PFSK-1 (cell line): ENCODE data around the gene ERC1.

Experiments
- FOXP2 ChIP-seq: optimal IDR thresholded peaks from 2 replicates; pipeline ENCODE3; 2011; ENCODE audit warnings: borderline replicate concordance, control low read depth, inconsistent platforms; ENCODE audit not compliant: insufficient read depth; ENCODE audit errors: extremely low read length, extremely low read depth
- POLR2AphosphoS5 ChIP-seq: IDR thresholded peaks from 2 replicates; pipeline ENCODE4 v1.6.1; 2012; ENCODE audit warnings: low read depth, mild to moderate bottlenecking, control low read depth, low read length, moderate library complexity
- REST ChIP-seq, 2 experiments: IDR thresholded peaks; 2 replicates each; pipeline versions ENCODE4 v1.6.1 to v1.8.0; 2011 to 2012; ENCODE audit warnings: low read depth in 2 of 2, low read length in 2 of 2, control low read depth in 1 of 2, inconsistent platforms in 1 of 2, mild to moderate bottlenecking in 1 of 2, moderate library complexity in 1 of 2; ENCODE audit not compliant: insufficient read depth in 1 of 2
- SIN3A ChIP-seq: IDR thresholded peaks from 2 replicates; pipeline ENCODE4 v1.6.1; 2012; ENCODE audit warnings: mild to moderate bottlenecking, low read length, moderate library complexity, borderline replicate concordance; ENCODE audit not compliant: insufficient read depth
- TAF1 ChIP-seq: IDR thresholded peaks from 2 replicates; pipeline ENCODE4 v1.6.1; 2012; ENCODE audit warnings: low read length, control low read depth, borderline replicate concordance; ENCODE audit not compliant: insufficient read depth

Gene ERC1

DNA sequence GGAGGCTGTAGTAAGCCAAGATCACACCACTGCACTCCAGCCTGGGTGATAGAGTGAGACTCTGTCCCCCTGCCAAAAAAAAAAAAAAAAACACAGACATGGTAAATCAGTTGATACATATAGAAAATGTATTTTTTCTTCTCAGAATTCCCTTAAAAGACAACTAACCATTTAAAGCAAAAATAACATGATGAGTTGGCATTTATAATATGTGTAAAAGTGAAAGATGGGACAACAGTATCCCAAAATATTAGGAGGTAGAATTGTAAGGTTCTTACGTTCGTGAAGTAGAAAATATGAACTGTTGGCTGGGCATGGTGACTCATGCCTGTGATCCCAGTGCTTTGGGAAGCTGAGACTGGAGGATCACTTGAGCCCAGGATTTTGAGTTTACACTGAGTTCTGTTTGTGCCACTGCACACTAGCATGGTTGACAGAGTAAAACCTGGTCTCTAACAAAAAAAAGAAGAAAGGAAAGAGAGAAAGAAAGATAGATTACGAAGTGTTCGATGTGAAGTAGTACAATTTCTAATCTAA lies 306.7 kb downstream of the ERC1 start:
- TF ChIP-seq SIN3A (no peak), FOXP2 (no peak), REST (IDR thresholded peaks at IDR 0.05; ENCODE audit: insufficient read depth in 1 of 2, low read depth in 2 of 2, low read length in 2 of 2) (no peak), TAF1 (no peak), POLR2AphosphoS5 (no peak)

- TF ChIP-seq POLR2AphosphoS5 (no peak), FOXP2 (no peak), REST (IDR thresholded peaks at IDR 0.05; ENCODE audit: insufficient read depth in 1 of 2, low read depth in 2 of 2, low read length in 2 of 2) (no peak), SIN3A (no peak), TAF1 (no peak)
These were observed 309.4 kb downstream of the ERC1 start for GRCh38 chr12:1300460-1300859.

DNA sequence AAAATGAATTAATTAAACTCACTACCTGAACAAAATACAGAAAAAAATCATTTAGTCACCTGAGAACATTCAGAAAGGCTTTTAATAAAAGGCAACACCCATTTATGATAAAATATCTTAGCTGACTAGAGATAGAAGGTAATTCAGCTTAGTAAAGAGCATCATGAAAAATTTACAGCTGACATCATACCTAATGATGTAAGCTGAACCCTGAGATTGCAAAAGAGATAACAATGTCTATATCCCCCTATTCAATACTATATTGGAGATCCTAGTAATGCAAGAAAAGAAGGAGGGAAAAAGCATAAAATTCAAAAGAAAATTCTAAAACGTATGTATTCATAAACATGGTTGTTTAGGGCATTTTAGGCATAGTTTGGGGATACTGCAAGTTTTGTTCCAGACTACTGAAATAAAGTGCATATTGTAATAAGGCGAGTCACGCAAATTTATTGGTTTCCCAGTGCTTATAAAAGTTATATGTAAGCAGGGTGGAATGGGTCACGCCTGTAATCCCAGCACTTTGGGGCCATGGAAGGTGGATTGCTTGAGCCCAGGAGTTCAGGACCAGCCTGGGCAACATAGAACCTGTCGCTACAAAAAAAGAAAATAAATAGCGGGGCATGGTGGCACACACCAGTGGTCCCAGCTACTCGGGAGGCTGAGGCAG lies 311.3 kb downstream of the ERC1 start:
- TF ChIP-seq FOXP2 (no peak), TAF1 (no peak), POLR2AphosphoS5 (no peak), REST (IDR thresholded peaks at IDR 0.05; ENCODE audit: insufficient read depth in 1 of 2, low read depth in 2 of 2, low read length in 2 of 2) (no peak), SIN3A (no peak)

DNA sequence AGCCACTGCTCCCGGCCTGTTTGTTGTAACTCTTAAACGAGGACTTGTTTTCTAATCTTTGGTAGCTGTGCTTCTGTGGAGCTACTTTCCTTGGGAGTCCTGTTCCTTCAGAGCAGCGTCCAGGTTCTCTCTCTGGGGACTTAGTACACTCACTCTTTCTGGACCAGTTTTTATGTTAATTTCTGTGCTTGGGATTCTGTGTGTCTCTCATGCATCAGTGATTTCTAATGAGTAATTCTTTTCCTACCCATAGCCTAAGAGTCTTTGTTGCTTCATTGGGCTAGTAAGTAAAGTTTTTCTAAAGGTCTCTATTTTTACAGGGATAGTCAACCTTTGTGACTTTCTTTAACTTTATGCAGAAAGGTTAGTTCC lies 314.0 kb downstream of the ERC1 start:
- no peak for TF ChIP-seq SIN3A
- no peak for TF ChIP-seq REST (IDR thresholded peaks at IDR 0.05; ENCODE audit: insufficient read depth in 1 of 2, low read depth in 2 of 2, low read length in 2 of 2)
- no peak for TF ChIP-seq TAF1
- no peak for TF ChIP-seq POLR2AphosphoS5
- no peak for TF ChIP-seq FOXP2
